Measurements from ENCODE around the gene ACP1. TPM values are rescaled to one million over a fixed set of nuclear protein-coding genes. Genes with fewer than 3 reads are reported as not detected.

Gene ACP1
- total RNA-seq, 4 donors from 2014 or later, result 66.3 to 92.6 (median 71.7) TPM

DNA sequence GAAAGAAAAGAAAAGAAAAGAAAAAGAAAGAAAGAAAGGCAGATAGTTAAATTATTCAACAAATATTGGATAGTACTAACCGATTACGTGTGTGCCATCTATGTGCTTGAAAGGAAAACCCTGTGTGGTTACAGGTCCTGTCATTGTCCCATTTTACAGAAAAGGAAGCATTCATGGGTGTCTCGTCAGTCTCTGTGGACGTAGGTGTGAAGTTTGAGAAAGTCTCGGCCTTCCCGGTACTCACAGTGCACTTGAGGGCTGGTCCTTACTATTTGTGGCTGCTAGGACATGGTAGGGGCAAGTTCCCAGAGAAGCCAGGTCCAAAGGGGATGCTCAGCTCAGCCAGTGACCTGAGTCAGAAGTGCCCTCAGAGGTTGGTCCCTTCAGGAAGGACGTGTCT, 20.2 kb upstream of the ACP1 start:
- TF ChIP-seq, protein P1, sequence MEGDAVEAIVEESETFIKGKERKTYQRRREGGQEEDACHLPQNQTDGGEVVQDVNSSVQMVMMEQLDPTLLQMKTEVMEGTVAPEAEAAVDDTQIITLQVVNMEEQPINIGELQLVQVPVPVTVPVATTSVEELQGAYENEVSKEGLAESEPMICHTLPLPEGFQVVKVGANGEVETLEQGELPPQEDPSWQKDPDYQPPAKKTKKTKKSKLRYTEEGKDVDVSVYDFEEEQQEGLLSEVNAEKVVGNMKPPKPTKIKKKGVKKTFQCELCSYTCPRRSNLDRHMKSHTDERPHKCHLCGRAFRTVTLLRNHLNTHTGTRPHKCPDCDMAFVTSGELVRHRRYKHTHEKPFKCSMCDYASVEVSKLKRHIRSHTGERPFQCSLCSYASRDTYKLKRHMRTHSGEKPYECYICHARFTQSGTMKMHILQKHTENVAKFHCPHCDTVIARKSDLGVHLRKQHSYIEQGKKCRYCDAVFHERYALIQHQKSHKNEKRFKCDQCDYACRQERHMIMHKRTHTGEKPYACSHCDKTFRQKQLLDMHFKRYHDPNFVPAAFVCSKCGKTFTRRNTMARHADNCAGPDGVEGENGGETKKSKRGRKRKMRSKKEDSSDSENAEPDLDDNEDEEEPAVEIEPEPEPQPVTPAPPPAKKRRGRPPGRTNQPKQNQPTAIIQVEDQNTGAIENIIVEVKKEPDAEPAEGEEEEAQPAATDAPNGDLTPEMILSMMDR (IDR thresholded peaks at IDR 0.05; ENCODE audit: low read depth), result no peak

DNA sequence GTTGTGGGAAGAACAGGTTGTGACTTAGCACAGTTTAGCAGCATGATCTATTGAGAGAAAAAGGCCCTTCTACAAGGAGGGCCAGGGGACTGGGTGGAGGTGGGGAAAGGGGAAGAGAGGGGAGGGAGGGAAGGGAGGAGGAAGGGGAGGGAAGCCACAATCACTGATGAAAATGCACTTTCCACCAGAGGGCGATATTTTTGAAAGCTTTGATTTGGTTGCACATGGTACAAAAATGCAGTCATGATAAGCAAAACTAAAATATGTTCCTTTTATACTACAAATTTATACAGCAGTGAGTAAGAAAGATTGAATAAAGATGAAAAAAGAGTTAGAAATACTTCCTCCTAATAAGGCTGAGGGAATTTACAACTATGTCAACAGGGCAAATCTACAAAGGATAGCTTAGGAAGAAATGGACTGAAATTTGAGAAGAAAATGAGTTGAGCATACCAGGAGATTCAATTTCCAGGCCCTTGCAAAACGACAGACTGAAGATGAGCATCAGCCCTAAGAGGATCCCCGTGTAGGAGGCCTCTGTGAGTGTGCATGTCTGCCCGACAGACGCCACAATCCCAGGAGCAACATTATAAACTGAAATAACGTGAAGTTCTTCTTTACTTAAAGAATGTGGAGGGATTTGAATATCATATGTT, 18.1 kb upstream of the ACP1 start:
- TF ChIP-seq, protein P1 (IDR thresholded peaks at IDR 0.05; ENCODE audit: low read depth), result no peak

DNA sequence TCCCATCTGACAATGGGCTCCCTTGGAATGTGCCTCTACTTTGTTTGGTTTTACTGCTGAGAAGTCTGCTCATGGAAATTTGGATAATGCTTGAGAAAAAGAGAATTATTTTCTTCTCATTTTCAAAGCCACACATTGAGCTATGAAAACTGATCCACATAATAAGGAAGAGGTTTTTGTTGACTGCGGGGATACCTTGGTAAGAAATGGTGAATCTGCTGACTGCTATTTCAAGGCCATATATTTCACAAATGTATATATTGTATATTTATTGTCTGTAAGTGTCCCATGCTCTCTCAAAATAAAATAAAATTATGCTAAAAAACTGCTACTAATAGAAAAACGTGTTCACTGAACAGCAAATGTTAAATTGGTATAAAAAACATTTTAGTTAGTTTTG, 16.0 kb upstream of the ACP1 start:
- TF ChIP-seq, protein P1 (IDR thresholded peaks at IDR 0.05; ENCODE audit: low read depth), result no peak

DNA sequence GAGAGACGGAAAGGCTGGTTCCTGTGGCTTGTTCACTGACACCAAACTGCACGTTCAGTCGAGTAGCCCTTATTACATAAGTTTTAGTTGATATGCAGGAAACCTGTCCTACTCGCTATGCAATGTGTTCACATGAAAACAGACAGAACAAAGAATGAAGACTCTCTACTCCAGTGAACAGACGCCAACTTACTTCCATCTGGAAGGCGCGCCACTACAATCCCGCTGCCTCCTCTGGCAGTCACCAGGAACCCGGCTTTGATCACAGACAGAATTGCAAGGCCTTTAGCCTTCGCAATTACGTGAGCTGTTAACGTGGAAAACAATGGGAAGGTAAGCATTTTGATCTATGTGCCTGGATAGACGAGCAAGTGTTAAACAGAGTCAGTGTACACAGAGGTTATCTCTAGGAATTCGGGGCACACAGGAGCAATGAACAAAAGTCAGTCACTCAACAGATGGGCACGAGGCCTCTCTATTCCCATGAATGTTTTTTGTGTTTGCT, 15.2 kb upstream of the ACP1 start:
- TF ChIP-seq, protein P1 (IDR thresholded peaks at IDR 0.05; ENCODE audit: low read depth), result no peak

DNA sequence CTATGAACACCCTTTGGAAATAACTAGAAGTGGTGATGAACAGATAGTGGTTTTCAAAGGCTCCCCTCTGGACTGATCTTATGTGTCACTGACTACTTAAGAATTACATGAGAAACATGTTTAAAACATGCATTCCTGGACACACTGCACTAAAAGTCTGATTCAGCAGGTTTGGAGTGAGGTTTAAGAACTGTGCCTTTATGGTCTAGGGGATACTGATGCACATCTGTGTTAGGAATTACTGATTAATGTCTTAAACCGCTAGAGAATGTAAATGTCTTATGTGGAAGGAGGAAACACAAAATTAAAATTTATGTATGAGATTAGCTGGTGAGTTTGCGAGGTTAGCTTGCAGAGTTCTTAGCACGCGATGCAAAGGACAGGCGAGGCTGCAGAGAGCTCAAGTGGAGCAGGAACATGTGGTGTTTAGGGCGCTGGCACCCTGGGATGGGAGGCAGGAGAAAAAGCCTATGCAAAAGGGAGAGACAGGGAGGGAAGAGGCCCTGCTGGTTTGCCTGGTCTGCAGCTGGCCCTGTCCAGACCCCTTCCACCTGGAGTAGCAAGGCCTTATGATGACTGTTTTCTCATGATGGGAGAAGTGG, 12.6 kb upstream of the ACP1 start:
- TF ChIP-seq, protein P1 (IDR thresholded peaks at IDR 0.05; ENCODE audit: low read depth), result no peak

DNA sequence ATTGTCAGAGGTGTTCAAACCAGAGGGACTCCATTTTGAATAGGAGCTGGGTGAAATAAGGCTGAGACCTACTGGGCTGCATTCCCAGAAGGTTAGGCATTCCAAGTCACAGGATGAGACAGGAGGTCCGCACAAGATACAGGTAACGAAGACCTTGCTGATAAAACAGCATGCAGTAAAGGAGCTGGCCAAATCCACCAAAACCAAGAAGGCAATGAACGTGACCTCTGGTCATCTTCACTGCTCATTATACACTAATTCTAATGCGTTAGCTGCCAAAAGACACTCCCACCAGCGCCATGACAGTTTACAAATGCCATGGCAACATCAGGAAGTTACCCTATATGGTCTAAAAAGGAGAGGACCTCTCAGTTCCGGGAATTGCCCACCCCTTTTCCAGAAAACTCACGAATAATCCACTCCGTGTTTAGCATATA, 11.5 kb upstream of the ACP1 start:
- TF ChIP-seq, protein P1 (IDR thresholded peaks at IDR 0.05; ENCODE audit: low read depth), result no peak

DNA sequence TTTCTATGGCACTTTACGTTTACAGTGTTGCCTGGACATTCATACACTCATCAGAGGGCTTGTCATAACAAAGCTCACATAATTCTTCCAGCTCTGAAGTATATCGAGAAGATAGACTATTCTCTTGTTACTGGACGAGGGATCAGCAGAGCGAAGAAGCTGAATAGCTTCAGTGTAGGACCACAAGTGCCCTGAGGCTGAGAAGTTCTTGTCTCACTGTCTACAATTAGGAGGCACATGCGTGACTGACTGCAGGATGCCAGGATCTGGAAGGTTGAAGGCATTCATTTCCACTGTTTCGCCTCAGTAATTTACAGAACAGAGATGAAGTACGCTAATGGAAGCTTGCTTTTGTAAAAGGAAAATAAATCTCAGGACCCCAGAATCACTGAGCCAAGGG, 10.5 kb upstream of the ACP1 start:
- TF ChIP-seq, protein P1 (IDR thresholded peaks at IDR 0.05; ENCODE audit: low read depth), result no peak
